Nephron progenitor cell (in vitro differentiated cells): Measurements from ENCODE around the gene OR6K6.

Experiments used
- DNase-seq: peaks from one replicate; pipeline ENCODE4 v3.0.0; 2021
- H3K27ac Mint-ChIP-seq: 2 replicates; pipeline ENCODE4 v1.8.0; 2021; ENCODE audit warnings: mild to moderate bottlenecking, moderate library complexity, mixed read lengths
- H3K27me3 Mint-ChIP-seq: 2 replicates; pipeline ENCODE4 v1.8.0; 2021; ENCODE audit warnings: mild to moderate bottlenecking, low read depth, mixed read lengths; ENCODE audit not compliant: poor library complexity
- H3K36me3 Mint-ChIP-seq: 2 replicates; pipeline ENCODE4 v1.8.0; 2021; ENCODE audit warnings: low read depth, mixed read lengths
- H3K4me1 Mint-ChIP-seq: 2 replicates; pipeline ENCODE4 v1.8.0; 2021; ENCODE audit warnings: mixed read lengths
- H3K4me3 Mint-ChIP-seq: 2 replicates; pipeline ENCODE4 v1.8.0; 2021; ENCODE audit warnings: mild to moderate bottlenecking, moderate library complexity, mixed read lengths
- H3K9me3 Mint-ChIP-seq: 2 replicates; pipeline ENCODE4 v1.8.0; 2021; ENCODE audit warnings: mild to moderate bottlenecking, moderate library complexity, mixed read lengths
- TF ChIP-seq, protein P1 (sequence below): fragments of 200-600 bp; sonication (generic); IDR thresholded peaks from 2 replicates; pipeline ENCODE4 v1.5.0; 2021; ENCODE audit warnings: antibody characterized with exemption

Gene OR6K6

DNA sequence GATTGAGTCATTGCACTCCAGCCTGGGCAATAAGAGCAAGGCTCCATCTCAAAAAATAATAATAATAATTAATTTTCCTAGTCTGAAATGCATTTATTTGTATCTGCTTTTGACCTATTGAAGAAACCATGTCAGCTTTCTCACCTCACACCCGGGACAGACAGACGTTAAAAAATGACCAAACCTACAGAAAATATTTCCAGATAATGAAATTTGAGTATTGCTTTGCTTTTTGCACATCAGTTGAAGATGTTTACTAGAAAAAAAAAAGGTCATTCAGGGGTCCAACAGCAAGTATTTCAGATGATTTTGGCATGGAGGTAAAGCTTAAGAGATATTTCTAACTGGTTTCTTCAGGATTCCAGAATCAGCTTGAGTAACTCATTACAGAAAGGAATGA lies at the start of gene OR6K6:
Gene OR6K6 (plus strand): TSS at position 301 of the 400 bp plus-strand sequence. CDS start 168 bp downstream, outside the sequence.
- no peaks in the 10 kb centered on the region for H3K4me1 Mint-ChIP-seq
- no peaks in the 10 kb centered on the region for H3K36me3 Mint-ChIP-seq
- no peaks in the 10 kb centered on the region for H3K9me3 Mint-ChIP-seq
- H3K4me3 Mint-ChIP-seq: no peak within 1 kb of the TSS
- TF ChIP-seq, protein P1, sequence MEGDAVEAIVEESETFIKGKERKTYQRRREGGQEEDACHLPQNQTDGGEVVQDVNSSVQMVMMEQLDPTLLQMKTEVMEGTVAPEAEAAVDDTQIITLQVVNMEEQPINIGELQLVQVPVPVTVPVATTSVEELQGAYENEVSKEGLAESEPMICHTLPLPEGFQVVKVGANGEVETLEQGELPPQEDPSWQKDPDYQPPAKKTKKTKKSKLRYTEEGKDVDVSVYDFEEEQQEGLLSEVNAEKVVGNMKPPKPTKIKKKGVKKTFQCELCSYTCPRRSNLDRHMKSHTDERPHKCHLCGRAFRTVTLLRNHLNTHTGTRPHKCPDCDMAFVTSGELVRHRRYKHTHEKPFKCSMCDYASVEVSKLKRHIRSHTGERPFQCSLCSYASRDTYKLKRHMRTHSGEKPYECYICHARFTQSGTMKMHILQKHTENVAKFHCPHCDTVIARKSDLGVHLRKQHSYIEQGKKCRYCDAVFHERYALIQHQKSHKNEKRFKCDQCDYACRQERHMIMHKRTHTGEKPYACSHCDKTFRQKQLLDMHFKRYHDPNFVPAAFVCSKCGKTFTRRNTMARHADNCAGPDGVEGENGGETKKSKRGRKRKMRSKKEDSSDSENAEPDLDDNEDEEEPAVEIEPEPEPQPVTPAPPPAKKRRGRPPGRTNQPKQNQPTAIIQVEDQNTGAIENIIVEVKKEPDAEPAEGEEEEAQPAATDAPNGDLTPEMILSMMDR: no peak
- DNase-seq: no peak
- peaks cover 10% of the 10 kb centered on the region for H3K27me3 Mint-ChIP-seq
- H3K27ac Mint-ChIP-seq: no peak within 1 kb of the TSS

GRCh38 chr1:158706096-158706495 lies 48.4 kb upstream of the OR6K6 start:
- no peak for DNase-seq
- TF ChIP-seq, protein P1: no peak
- no peaks in the 10 kb centered on the region for H3K27me3 Mint-ChIP-seq
- H3K9me3 Mint-ChIP-seq: no peaks in the 10 kb centered on the region
- H3K4me3 Mint-ChIP-seq: no peak overlapping the region
- no peak overlapping the region for H3K27ac Mint-ChIP-seq
- H3K36me3 Mint-ChIP-seq: no peaks in the 10 kb centered on the region
- no peaks in the 10 kb centered on the region for H3K4me1 Mint-ChIP-seq

DNA sequence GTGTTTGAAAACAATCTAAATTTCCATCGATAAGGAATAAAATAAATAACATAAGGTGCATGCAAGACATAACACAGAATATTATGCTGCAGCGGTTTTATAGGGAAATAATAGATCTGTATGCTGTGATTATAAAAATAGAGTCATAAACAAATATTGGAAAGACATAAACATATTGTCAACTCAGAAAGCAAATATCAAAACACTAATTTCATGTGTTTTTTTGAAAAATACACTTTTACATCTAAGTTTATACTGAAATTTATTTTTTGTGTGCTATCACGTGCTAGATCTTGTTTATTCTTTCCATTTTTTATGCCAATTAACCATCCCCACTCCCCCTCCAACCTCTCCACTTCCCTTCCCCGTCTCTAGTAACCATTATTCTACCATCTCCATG lies 43.4 kb upstream of the OR6K6 start:
- no peak overlapping the region for H3K4me3 Mint-ChIP-seq
- H3K4me1 Mint-ChIP-seq: no peaks in the 10 kb centered on the region
- no peak for DNase-seq
- peaks cover 13% of the 10 kb centered on the region for H3K27me3 Mint-ChIP-seq
- no peaks in the 10 kb centered on the region for H3K36me3 Mint-ChIP-seq
- no peaks in the 10 kb centered on the region for H3K9me3 Mint-ChIP-seq
- no peak overlapping the region for H3K27ac Mint-ChIP-seq
- TF ChIP-seq, protein P1: no peak

DNA sequence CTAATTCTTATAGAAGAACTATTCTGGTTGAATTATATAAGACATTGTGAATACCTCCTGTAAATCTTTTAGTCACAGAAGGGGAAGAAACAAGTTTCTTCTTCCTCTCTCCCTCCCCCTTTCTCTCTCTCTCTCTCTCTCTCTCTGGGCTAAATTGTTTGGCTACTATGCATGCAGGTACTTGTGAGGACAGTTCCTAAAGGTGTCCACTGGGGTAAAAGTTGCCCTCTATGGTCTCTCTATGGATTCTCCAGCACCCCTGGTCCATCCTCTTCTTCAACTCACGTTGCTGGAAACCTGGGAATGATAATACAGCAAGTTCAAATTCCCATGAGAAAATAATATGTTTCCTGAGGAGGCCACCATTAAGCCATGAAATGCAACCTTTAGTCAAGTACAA lies 39.8 kb upstream of the OR6K6 start:
- no peak for DNase-seq
- no peaks in the 10 kb centered on the region for H3K4me1 Mint-ChIP-seq
- H3K9me3 Mint-ChIP-seq: no peaks in the 10 kb centered on the region
- no peak overlapping the region for H3K4me3 Mint-ChIP-seq
- no peak overlapping the region for H3K27ac Mint-ChIP-seq
- H3K27me3 Mint-ChIP-seq: peaks cover 13% of the 10 kb centered on the region
- TF ChIP-seq, protein P1: no peak
- no peaks in the 10 kb centered on the region for H3K36me3 Mint-ChIP-seq

DNA sequence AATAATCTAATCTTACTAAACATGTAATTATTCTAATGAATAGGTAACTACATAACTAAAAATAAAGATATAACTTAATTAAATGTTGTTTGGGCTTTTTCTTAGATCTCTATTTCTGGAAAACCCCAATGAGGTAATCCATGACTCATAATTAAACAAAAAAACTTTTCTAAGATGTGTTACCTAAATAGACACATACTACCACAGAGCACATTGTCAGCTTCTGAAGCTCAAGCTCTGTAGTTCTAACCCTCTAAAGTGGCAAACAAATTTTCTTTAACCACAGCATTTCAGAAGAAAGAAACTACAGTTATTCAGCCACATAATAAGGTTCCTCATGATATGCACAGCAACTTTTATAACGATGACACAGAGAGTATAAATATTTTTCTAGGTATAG lies 38.2 kb upstream of the OR6K6 start:
- TF ChIP-seq, protein P1: no peak
- Mint-ChIP-seq H3K4me1 (no peaks in the 10 kb centered on the region), H3K9me3 (no peaks in the 10 kb centered on the region), H3K4me3 (no peak overlapping the region), H3K27ac (no peak overlapping the region), H3K36me3 (no peaks in the 10 kb centered on the region), H3K27me3 (peaks cover 13% of the 10 kb centered on the region)
- DNase-seq: no peak

DNA sequence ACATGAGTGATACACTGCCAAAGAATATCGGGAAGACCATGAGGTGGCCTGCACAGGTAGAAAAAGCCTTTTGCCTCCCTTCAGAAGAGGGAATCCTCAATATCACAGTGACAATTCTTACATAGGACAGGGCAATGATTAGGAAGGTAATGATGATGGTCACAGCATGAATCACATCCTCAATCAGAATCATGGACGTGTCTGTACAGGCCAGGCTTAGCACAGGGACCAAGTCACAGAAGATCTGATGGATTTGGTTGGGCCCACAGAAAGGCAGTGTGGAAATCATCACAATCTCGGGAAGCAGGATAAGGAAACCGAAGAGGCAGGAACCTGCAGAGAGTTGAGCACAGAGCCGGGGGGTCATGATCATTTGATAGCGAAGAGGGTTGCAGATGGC lies 37.2 kb upstream of the OR6K6 start:
- no peaks in the 10 kb centered on the region for H3K4me1 Mint-ChIP-seq
- H3K27ac Mint-ChIP-seq: no peak overlapping the region
- H3K9me3 Mint-ChIP-seq: no peaks in the 10 kb centered on the region
- TF ChIP-seq, protein P1: no peak
- no peak overlapping the region for H3K4me3 Mint-ChIP-seq
- no peak for DNase-seq
- H3K27me3 Mint-ChIP-seq: peaks cover 13% of the 10 kb centered on the region
- no peaks in the 10 kb centered on the region for H3K36me3 Mint-ChIP-seq
